Natural killer cell (primary cell): ENCODE results near the gene BMERB1. TPM values are rescaled to one million over a fixed set of nuclear protein-coding genes. Genes with fewer than 3 reads are reported as not detected.
"Not testable (repeated sequence)": the region's sequence is repeated elsewhere in the genome, so short reads cannot be mapped to it uniquely, and the experiment has no call there.

ENCODE experiments used
- ATAC-seq, 3 donors: fragments of 150-1000 bp in 2 of 3; fragments of 200-7000 bp in 1 of 3; cut with Tn5 transposase; 1 replicate in 1 of 3; 2 replicates in 2 of 3; pipeline ENCODE4 v1.10.0; 2021; ENCODE audit warnings: mild to moderate bottlenecking in 2 of 3, moderate library complexity in 2 of 3
- DNase-seq, 2 donors: peaks; one replicate each; pipeline versions ENCODE4 v3.0.0 to v3.0.0-alpha.2; 2013 to 2021; ENCODE audit warnings: mixed read lengths in 1 of 2
- H3K27ac ChIP-seq: one replicate; pipeline ENCODE4 v1.5.1; 2013; ENCODE audit warnings: mild to moderate bottlenecking, low read length
- H3K27me3 ChIP-seq: one replicate; pipeline ENCODE4 v1.6.1; 2013; ENCODE audit warnings: low read length; ENCODE audit not compliant: control insufficient read depth, insufficient read depth
- H3K36me3 ChIP-seq: one replicate; pipeline ENCODE4 v1.6.1; 2013; ENCODE audit warnings: low read length; ENCODE audit not compliant: control insufficient read depth, insufficient read depth
- H3K4me1 ChIP-seq: one replicate; pipeline ENCODE4 v1.6.1; 2013; ENCODE audit warnings: low read length; ENCODE audit not compliant: control insufficient read depth, insufficient read depth
- H3K4me3 ChIP-seq: one replicate; pipeline ENCODE4 v1.5.1; 2013; ENCODE audit warnings: low read length
- H3K9me3 ChIP-seq: one replicate; pipeline ENCODE4 v1.6.1; 2013; ENCODE audit warnings: low read length; ENCODE audit not compliant: control insufficient read depth, insufficient read depth
- H3K27ac Mint-ChIP-seq, 2 donors: one replicate each; pipeline ENCODE4 v1.8.0; 2022; ENCODE audit warnings: mild to moderate bottlenecking in 2 of 2, mixed read lengths in 2 of 2, moderate library complexity in 1 of 2
- H3K27me3 Mint-ChIP-seq, 2 donors: one replicate each; pipeline ENCODE4 v1.8.0; 2022; ENCODE audit warnings: low read depth in 2 of 2, mixed read lengths in 2 of 2
- H3K36me3 Mint-ChIP-seq: one replicate; pipeline ENCODE4 v1.8.0; 2022; ENCODE audit warnings: mixed read lengths
- H3K4me1 Mint-ChIP-seq, 2 donors: one replicate each; pipeline ENCODE4 v1.8.0; 2022; ENCODE audit warnings: mixed read lengths in 2 of 2
- H3K4me3 Mint-ChIP-seq: one replicate; pipeline ENCODE4 v1.8.0; 2022; ENCODE audit warnings: mild to moderate bottlenecking, moderate library complexity, mixed read lengths
- H3K9me3 Mint-ChIP-seq, 2 donors: one replicate each; pipeline ENCODE4 v1.8.0; 2022; ENCODE audit warnings: mixed read lengths in 2 of 2
- CTCF ChIP-seq: fragments of 200-600 bp; IDR thresholded peaks from one replicate; pipeline ENCODE4 v1.8.0; 2022; ENCODE audit warnings: antibody characterized with exemption
- WGBS: methylation state at CpG from one replicate; pipeline ENCODE4 v1.1.7; 2013; ENCODE audit warnings: missing lambda C conversion rate; ENCODE audit not compliant: insufficient coverage; 5-methylcytosine and 5-hydroxymethylcytosine counted together
- intact Hi-C: fragments of 100-400 bp; cut with micrococcal nuclease; formaldehyde crosslinking; loops from one replicate; pipeline ENCODE4 v1.14.2; 2022
- total RNA-seq, 4 donors: library from RNA; stranded (reverse); fragments of 120-200 nt in 1 of 4; gene quantifications; one replicate each; pipeline versions ENCODE4 v1.2.3 to v1.2.4, GENCODE V29; 2013 to 2022

Gene BMERB1
- total RNA-seq, 3 donors from 2014 or later (not counting 1 experiment from before 2014, with no cell fraction given), result 3.7 to 6.7 (median 4.5) TPM

GRCh38 chr16:15401972-15402371 lies 32.4 kb upstream of the BMERB1 start:
- Mint-ChIP-seq H3K27ac (no peak overlapping the region), H3K27me3 (peaks cover 1 to 3% of the 10 kb centered on the region in 2 donors), H3K4me1 (no peaks in the 10 kb centered on the region), H3K36me3 (no peaks in the 10 kb centered on the region), H3K9me3 (no peaks in the 10 kb centered on the region), H3K4me3 (no peak overlapping the region)
- no peak for TF ChIP-seq CTCF
- Histone ChIP-seq H3K27ac (no peak overlapping the region), H3K4me1 (no peaks in the 10 kb centered on the region), H3K9me3 (no peaks in the 10 kb centered on the region), H3K27me3 (no peaks in the 10 kb centered on the region), H3K36me3 (no peaks in the 10 kb centered on the region), H3K4me3 (no peak overlapping the region)
- 84% methylated on average over 2 of the region's 3 CpGs for WGBS
- ATAC-seq (no peak), DNase-seq (no peak)
- intact Hi-C loops, result no loop called here

GRCh38 chr16:15403392-15403995 lies 30.9 kb upstream of the BMERB1 start:
- H3K4me3 ChIP-seq, result no peak overlapping the region
- Mint-ChIP-seq H3K27me3 (no peaks in the 10 kb centered on the region), H3K9me3 (no peaks in the 10 kb centered on the region), H3K36me3 (no peaks in the 10 kb centered on the region), H3K4me1 (no peaks in the 10 kb centered on the region), H3K4me3 (no peak overlapping the region), H3K27ac (no peak overlapping the region)
- ATAC-seq (no peak), DNase-seq (no peak)
- no peaks in the 10 kb centered on the region for H3K27me3 ChIP-seq
- H3K36me3 ChIP-seq, result no peaks in the 10 kb centered on the region
- 88% methylated on average over 9 of the region's 9 CpGs for WGBS
- intact Hi-C loops, result no loop called here
- H3K4me1 ChIP-seq, result no peaks in the 10 kb centered on the region
- H3K9me3 ChIP-seq, result no peaks in the 10 kb centered on the region
- no peak for TF ChIP-seq CTCF
- H3K27ac ChIP-seq, result no peak overlapping the region

GRCh38 chr16:15404091-15404490 lies 30.3 kb upstream of the BMERB1 start:
- H3K4me1 Mint-ChIP-seq, H3K27me3 Mint-ChIP-seq, H3K27me3 ChIP-seq, H3K9me3 ChIP-seq, H3K27ac ChIP-seq, H3K4me3 Mint-ChIP-seq, ATAC-seq, H3K36me3 Mint-ChIP-seq, H3K27ac Mint-ChIP-seq, H3K36me3 ChIP-seq, intact Hi-C loops, H3K4me1 ChIP-seq, H3K9me3 Mint-ChIP-seq, DNase-seq, H3K4me3 ChIP-seq: not testable (repeated sequence)
- 85% methylated on average over 3 of the region's 3 CpGs for WGBS

GRCh38 chr16:15404792-15405191 lies 29.6 kb upstream of the BMERB1 start:
- H3K36me3 Mint-ChIP-seq, result no peaks in the 10 kb centered on the region
- WGBS, result 56% methylated on average over 4 of the region's 4 CpGs
- Histone ChIP-seq H3K9me3 (no peaks in the 10 kb centered on the region), H3K36me3 (no peaks in the 10 kb centered on the region), H3K4me1 (no peaks in the 10 kb centered on the region), H3K27me3 (no peaks in the 10 kb centered on the region), H3K27ac (no peak overlapping the region), H3K4me3 (no peak overlapping the region)
- no peaks in the 10 kb centered on the region for H3K4me1 Mint-ChIP-seq
- intact Hi-C loops, result no loop called here
- no peak for ATAC-seq
- no peak overlapping the region for H3K4me3 Mint-ChIP-seq
- DNase-seq, result no peak
- no peaks in the 10 kb centered on the region for H3K9me3 Mint-ChIP-seq
- no peaks in the 10 kb centered on the region for H3K27me3 Mint-ChIP-seq
- TF ChIP-seq CTCF, result no peak
- no peak overlapping the region for H3K27ac Mint-ChIP-seq

- H3K27ac Mint-ChIP-seq, H3K4me1 Mint-ChIP-seq, H3K9me3 ChIP-seq, H3K27ac ChIP-seq, H3K36me3 ChIP-seq, H3K36me3 Mint-ChIP-seq, ATAC-seq, H3K27me3 ChIP-seq, H3K4me3 Mint-ChIP-seq, intact Hi-C loops, H3K27me3 Mint-ChIP-seq, H3K4me1 ChIP-seq, H3K4me3 ChIP-seq, H3K9me3 Mint-ChIP-seq, DNase-seq: not testable (repeated sequence)
- 80% methylated on average over 4 of the region's 4 CpGs for WGBS
These were observed 26.6 kb upstream of the BMERB1 start for GRCh38 chr16:15407756-15408155.

- H3K27me3 Mint-ChIP-seq, result not testable (repeated sequence)
These were observed 24.9 kb upstream of the BMERB1 start for GRCh38 chr16:15409476-15409875.

More at GRCh38 chr16:15409476-15409875, 24.9 kb upstream of the BMERB1 start:
- H3K4me3 Mint-ChIP-seq, H3K4me3 ChIP-seq, H3K27ac Mint-ChIP-seq, H3K27me3 ChIP-seq, DNase-seq, ATAC-seq, H3K36me3 Mint-ChIP-seq, intact Hi-C loops, H3K27ac ChIP-seq, H3K9me3 ChIP-seq, H3K4me1 Mint-ChIP-seq, H3K9me3 Mint-ChIP-seq, H3K36me3 ChIP-seq, H3K4me1 ChIP-seq: not testable (repeated sequence)
- WGBS, result 90% methylated on average over 5 of the region's 6 CpGs
